GM19238 (cell line): ENCODE results near the gene GNG13.
"Not testable (repeated sequence)": the region's sequence is repeated elsewhere in the genome, so short reads cannot be mapped to it uniquely, and the experiment has no call there.

Experiments used
- DNase-seq: peaks from one replicate; pipeline ENCODE4 v3.0.0; 2011; ENCODE audit warnings: low spot score; ENCODE audit not compliant: insufficient read length

The GNG13 gene

DNA sequence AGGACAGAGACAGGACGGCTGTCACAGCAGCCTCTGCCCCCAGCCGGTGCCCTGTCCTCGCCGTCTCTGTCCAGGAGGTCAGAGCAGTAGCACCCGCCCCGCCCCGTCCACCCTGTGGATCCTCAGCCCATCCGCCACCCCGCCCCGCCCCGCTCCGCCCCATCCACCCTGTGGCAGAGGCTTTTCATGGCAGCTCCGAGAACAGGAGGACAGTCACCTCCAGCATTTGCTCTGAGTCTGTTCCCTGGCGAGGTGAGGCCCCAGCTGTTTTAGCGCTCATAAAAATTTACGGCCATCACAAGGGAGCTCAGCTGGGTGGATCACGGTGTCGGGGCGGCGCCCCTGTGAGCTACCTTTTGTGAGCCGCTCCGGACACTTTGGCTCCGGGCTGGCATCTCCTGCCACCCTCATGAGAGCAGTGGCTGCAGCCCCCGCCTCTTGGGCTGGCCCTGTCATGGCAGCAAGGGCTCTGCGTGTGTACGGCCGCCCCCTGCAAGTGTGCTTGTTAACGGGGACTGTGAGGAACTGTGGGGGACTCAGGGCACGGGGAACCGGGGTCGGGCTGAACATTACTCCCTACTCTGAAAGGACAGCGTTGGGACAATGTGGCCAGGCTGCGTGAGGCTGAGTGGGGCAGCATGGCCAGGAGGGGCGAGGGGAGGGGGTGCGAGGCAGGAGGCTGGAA, 32.3 kb upstream of the GNG13 start:
- no peak for DNase-seq

DNA sequence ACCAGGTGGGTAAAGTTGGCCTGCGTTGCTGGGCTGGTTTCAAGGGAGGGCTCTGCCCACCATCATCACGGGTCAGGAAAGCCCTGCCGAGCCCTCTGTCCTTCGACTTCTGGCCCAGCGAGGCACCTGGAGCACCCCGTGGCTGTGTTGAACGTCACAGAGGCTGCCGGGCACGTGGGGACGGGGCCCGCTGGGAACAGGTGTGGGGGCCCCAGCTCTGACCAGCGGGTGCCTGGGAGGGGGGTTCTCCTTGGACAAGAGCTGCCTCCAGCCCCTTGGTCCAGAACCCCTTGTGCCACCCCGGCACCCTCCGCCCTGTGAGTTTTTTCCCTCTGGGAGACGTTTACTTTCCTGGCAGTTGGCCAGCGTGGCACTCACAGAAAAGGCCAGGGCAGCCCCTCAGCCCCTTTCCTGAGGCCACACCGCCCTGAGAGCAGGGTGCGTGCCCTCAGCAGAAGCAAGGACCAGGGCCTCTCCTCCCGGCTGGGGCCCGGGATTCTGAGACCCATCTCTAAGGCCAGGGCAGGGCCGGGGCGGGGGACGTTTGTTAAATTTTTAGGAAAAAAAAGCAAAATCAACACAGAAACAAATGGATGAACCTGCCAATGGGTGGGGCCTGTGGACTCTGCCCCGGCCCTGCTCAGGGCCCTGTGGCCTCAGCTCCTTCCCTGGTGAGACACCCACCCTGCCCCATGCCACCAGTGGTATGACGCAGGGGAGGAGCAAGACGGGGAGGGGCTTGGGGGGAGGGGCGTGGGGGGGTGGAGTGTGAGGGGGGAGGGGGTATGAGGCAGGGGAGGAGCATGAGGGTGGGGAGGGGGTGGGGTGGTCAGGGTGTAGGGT, 31.3 kb upstream of the GNG13 start:
- no peak for DNase-seq

DNA sequence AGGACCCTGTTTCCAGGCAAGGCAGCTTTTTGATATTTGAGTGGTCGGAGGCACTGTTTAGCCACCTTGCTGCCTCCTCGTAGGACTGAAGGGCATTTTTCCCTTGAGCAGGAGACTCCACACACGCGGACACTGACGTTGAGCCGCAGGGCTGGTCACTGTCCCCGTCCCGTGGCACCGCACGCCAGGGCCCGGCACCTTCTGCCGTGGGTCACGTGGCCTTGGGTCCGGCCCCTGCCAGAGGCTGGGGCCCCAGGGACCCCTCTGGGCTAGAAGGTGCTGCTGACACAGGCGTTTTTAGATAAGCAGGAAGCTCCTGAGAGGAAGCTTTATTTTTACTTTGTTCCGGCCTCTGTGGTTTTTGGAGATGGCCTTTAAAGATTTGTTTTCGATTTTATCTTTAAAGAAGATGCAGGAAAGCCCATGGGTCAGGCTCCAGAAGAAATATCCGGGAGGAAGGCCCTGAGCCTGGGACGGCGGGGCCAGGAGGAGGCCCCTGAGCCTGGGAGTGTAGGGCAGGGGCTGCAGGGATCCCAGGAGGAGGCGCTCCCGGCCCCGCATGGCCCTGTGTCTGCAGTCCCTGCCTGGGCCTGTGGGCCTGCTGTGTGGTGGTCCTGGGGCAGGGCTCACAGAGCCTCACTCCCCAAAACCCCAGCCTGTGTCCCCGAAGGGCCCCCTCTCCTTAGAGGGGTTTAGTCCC, 30.5 kb upstream of the GNG13 start:
- DNase-seq: no peak

DNA sequence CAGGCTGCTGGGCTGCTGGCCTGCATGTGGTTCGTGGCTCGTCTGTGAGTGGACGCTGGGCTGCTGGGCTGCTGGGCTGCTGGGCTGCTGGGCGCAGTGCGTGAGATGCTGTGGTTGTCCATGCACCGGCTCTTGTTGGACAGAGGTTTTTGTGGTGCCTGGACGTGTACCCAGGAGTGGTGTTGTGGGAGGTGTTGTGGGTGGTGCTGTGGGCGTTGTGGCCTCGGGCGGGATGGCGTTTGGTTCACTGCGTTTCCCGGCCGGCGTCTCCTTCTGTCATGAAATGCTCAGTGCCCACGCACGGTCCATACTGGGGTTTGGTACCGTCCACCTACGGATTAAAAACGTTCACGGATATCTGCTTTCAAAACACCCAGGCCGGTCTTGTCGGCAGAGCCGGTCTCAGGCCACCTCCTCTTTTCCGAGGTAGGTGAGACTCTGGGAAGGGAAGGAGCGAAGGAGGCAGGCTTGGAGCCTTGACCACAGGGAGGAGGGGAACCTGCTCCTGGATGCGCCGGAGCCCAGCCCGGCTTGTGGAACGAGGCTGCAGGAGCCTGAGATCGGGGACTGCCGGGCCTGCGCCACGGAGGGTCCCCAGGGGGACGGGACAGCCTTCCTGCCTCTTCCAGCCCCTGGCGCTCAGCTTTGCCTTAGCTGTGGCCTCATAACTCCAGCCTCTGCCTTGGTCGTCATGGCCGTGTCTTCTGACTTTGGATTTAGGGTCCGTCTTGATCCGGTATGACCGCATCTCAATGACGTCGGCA, 29.8 kb upstream of the GNG13 start:
- DNase-seq: no peak

DNA sequence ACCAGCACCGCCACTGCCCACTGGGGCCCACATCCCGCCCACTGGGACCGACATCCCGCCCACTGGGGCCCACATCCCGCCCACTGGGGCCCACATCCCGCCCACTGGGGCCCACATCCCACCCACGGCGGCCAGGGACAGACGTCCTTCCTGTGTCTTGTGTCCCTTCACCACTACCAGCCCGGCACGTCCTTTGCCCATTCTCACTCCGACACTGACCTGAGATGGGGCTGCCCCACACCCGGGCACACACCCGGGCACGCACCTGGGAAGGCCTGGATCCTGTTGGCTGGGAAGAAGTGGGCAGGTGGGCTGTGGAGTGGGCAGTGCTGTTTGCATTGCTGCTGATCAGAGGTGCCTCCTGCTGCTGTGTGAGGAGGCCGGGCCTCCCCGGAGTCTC, 28.4 kb upstream of the GNG13 start:
- DNase-seq: no peak

DNA sequence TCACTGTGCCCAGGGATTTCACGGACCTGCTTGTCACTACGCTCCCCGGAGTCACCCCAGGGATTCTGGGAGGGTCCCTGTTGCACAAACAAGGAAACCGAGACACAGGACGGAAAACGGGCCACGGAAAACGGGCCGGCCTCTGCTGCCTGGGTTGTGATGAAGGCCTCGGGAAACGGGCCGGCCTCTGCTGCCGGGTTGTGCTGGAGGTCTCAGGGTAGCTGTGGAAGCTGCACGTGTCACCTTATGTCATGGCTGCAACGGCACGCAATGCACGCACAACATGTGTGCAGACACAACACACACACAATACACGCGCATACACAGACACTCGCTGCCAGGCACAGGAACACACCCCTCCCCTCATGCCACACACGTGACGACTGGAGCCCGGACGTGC, 27.0 kb upstream of the GNG13 start:
- DNase-seq: no peak

DNA sequence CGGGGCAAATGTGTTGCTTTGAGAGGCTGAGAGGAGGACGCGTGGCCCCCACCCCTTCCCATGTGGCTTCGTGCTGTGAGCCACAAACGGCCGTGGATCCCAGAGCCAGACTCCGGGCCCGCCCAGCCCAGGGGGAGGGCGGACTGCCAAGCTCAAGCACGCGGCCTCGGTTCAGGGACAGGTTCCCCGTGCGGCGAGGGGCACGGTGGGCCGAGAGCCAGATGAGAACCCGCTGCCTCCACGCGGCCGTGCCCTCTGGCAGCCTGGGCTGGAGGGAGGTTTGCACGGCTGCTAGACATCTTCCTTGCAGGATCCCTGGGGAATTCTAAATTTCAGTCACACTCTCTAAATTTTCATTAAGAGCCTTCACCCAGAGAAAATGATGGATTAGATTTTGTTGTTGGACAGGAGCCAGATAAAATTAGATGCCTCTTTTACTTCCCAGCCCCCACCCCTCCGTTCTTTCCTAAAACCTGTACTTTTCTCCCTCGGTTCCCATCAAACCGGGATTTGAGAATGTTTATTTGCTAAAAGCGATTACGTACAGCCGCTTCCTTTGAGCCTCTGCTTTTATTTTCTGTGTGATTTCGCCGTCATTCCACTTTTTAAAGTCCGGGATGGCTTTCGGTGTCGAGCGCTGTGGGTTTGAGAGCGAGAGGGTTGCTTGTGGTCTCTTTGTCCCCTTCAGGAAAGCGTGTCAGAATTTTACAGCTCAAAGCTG, 25.0 kb upstream of the GNG13 start:
- no peak for DNase-seq

DNA sequence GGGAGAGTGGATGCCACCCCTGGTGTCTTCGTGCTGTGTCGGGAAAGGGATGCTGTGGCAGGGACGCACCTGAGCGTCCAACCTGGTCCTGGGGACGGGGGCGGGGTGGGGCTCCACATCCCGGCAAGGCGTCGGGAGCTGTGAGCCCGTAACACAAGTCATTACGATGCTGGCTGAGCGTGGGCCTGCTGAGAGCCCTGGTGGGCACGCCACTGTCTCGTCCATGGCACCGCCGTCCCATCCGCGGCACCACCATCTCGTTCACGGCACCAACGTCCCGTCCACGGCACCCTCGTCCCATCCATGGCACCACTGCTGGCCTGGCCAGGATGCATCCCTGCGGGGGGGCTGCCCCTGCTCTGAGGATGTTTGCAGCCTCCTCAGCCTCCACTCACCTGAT, 24.1 kb upstream of the GNG13 start:
- DNase-seq: no peak

DNA sequence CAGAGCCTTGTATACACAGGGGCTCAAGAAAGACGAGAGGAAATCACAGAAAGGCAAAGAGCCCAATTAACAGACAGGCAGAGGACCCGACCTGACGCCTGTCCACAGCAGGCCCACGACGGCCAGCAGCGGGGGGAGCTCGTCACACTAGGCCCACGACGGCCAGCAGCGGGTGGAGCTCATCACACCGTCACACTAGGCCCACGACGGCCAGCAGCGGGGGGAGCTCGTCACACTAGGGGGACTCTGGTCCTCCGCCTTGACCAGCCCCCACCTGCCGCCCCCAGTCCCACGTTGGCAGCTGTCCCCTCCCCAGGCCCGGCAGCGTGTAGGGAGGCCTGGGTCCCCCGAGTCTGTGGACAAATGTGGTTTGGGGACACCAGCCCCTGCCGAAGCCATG, 23.7 kb upstream of the GNG13 start:
- no peak for DNase-seq

DNA sequence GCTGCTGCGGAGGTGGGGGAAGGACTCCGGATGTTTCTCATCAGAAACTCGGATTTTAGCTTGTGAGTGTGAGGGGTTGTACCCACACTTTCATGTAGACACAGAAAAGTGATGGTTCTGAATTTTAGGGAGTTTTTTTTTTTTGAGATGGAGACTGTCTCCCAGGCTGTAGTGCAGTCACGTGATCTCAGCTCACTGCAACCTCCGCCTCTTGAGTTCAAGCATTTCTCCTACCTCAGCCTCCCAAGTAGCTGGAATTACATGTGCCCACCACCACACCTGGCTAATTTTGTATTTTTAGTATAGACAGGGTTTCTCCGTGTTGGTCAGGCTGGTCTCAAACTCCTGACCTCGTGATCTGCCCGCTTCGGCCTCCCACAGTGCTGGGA, 22.4 kb upstream of the GNG13 start:
- no peak for DNase-seq

DNA sequence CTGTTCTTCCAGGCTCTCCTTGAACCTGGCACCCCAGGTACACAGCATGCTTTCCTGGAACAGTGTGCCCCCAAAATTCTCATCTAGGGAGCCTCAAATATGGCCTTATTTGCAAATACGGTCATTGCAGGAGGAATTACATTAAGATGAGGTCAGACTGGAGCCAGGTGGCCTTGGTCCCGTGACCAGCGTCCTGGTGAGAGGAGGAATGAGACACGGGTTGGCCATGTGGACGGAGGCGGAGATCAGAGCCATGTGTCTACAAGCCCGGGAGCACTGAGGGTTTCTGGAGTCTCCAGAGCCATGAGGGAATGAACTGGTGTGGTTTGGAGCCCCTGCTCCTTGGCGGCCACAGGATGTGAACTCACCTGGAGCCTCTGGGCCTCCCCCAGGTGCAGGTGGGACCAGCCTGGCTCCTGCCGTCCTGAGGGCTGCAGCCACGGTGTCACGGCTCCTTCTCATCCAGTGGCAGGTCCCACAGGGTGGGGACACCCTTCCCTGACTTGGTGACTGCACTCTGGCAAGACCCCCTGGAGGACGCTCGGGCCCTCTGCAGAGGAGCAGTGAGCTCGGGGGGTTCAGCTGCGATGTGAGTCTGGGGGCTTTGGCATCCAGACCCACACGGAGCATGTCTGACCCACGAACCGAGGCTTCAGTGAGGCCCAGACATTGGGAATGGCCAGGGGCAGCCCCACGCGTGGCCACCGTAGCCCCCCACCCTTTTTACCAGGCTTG, 21.8 kb upstream of the GNG13 start:
- no peak for DNase-seq

DNA sequence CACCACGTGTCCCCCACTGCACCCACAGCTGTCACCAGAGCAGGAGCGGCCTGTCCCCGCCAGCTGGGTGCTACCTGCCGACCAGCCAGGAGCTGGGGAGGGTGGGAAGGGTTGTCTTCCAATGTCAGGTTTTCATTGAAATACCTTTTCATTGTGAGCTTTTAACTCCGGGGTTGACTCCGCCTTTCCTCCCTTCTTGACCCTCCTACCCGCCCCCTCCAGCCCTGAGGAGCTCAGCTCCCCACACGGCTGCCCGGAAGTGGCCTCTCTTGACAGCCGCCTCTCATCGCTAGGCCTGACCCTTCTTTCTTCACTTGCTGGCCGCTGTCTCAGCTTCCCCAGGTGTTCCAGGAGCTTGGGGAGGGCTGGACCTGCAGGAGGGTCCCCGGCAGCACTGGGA, 21.2 kb upstream of the GNG13 start:
- DNase-seq: no peak

DNA sequence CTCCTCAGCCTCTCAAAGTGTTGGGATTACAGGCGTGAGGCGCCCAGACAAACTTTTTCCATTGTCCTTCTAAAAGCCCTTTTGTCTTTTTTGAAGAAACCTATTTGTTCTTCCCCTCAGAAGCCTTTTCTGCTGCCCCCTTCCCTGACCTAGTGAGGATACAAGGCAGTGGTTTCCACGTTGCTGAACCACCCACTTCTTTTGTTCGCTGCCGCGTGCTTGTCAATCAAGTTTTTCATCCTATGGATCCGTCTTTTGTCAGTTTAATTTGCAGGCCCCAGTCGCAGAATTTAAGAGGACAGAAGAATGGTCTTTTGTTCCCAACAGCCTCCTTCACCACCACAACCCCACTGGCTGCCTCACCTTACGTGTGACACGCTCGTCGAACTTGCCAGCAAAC, 20.2 kb upstream of the GNG13 start:
- no peak for DNase-seq

DNA sequence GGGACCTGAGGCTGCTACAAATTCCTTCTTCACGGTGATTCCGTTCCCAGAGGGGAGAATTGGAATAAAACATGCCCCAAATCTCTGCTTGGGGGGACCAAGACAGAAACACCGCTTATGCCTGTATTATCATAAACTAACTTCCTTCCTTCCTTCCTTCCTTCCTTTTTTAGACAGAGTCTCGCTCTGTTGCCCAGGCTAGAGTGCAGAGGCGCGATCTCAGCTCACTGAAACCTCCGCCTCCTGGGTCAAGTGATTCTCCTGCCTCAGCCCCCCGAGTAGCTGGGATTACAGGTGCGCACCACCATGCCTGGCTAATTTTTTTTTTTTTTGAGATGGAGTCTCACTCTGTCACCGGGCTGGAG, 19.5 kb upstream of the GNG13 start:
- DNase-seq: not testable (repeated sequence)

DNA sequence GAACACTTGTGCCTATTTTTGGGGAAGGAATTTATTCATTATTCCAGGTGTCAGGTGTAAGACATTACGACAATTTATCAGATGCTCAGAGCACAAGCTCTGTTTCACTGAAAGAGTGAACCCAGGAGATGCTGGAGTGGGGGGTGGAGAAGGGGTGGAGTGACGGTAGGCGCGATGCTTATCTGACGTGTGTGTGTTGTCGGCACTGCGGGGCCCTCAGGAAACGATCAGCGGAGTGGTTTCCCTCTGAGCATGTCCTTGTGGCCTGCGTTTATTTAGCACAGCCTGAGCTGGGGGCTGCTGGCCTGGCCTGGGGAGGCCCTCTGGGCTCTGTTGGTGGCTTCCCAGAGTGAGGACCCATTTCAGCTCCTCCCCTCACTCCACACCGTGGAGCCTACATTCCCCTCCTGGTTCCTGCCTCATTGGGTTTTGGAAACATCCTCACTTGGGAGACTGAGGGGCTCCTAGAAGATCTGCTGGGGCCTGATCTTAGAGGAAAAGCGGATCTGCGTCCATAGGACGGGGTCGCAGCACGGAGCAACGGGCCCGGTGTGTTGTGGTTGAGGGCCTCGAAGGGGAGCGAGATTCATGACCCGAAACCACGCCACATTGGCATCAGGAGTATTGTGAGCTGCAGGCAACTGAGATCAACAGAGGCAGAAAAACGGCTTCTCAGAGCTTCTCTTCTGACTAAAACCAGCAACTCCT, 19.0 kb upstream of the GNG13 start:
- no peak for DNase-seq

DNA sequence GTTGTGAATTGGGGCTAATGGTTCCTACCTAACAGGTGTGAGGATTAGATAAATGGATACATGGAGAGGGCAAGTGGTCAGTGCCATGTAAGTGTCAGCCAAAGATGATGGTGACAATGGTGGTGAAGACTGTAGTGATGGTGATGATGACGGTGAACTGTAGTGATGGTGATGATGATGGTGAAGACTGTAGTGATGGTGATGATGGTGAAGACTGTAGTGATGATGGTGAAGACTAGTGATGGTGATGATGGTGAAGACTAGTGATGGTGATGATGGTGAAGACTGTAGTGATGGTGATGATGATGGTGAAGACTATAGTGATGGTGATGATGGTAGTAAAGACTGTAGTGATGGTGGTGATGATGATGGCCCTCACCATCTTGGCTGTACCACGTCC, 18.1 kb upstream of the GNG13 start:
- no peak for DNase-seq

DNA sequence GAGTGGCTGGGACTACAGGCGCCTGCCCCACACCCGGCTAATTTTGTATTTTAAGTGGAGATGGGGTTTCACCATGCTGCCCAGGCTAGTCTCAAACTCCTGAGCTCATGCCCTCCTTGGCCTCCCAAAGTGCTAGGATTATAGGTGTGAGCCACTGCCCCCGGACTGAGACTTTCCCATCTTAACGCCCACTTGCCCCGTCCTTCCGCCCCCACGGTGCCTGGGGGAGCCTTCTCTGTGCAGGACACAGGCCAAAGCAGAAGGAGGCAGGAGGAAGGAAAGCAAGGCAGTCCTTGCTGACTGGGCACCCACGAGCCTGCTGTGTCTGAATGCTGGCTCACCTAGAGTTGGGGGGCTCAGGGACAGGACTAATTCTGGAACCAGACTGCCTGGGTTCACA, 17.6 kb upstream of the GNG13 start:
- no peak for DNase-seq

DNA sequence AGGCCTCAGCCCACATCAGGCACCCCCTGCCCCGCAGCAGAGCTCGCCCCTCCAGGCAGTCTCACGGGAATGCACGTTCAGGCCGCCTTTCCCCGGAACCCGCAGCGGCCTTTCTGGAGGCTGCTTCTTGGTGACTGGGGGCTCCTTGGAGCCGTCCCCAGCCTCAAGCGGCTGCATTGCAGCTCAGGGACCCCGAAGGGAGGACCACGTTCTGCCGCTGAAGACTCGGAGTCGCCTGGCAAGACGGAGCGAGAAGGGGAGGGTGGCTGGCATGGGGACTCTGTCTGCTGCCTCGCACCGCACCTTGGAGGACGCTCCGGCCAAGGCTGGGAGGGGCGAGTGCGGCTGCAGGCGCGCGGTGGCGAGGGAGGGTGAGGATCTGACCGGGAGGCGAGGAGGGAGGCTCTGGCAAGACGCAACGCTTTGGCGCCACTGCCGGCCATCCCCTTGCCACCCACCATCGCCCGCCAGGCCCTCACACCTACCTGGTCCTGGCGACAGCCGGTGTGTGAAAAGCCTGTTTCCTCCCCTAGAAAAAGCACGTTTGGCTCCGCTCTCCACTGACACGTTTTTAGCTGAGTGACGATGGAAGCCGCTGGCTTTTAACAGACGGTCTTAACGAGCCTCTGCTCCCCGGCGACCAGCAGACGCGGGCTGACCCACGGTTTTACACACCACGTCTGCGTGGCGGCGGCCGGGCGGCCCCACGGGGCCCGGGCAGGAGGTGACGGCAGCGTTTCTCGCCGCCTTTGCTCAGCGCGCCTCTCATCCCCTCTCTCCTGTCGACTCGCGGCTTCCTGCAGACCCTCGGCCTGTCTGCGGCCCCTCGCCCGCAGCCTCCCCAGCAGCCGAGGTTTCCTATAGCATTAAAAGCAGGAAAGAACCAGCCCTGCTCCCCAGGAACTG, 16.7 kb upstream of the GNG13 start:
- no peak for DNase-seq

DNA sequence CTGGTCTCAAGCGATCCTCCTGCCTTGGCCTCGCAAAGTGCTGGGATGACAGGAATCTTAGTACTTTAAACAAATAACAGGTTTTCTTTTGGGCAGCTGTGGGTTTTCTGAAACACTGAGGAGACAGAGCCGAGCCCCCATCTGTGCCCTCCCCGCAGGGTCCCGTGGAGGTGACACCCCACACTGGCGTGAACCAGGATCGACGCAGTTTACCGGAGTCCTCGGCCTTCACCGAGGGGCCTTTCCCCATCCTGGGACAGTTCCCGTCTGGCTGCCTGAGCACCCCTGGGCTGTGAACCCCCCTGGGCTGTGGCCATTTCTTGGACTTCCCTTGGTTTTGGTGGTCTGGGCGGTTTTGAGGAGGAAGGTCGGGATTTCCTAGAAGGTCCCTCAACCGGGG, 15.3 kb upstream of the GNG13 start:
- DNase-seq: no peak
